ENCODE data around the gene GRSF1. TPM values are rescaled to one million over a fixed set of nuclear protein-coding genes. Genes with fewer than 3 reads are reported as not detected.
"Not testable (repeated sequence)": the region's sequence is repeated elsewhere in the genome, so short reads cannot be mapped to it uniquely, and the experiment has no call there.

The GRSF1 gene
- total and polyA plus RNA-seq, 7 donors: 46.5 to 87.4 (median 62.1) TPM

DNA sequence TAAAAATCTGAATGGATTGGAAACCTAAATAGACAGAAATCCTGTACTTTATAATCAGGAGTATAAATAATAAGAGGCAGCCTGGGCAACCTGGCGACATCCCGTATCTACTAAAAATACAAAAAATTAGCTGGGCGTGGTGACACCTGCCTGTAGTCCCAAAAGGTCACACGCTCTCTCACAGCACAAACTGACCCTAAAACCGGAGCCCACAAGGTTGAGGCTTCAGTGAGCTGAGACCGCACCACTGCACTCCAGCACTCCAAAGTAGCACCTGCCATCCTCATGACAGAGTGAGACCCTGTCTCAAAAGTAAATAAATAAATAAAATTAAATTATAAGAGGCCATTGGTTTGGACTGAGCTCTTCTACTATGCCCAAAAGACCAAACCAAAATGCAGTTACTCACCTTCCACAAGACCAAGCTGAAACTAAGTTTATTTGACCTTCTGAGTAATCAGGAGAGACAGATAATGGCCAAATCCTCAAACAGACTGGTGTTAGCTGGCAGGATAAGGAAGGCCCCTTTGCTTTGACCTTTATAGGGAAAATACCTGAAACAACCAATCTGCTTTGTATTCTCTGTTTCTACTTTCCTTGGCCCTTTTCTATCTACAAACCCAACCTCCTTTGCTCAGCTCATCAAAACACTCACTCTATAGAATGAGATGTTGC lies 3.2 kb upstream of the GRSF1 start:
- 79 to 84% methylated on average over 6 of the region's 6 CpGs for WGBS, 2 donors
- H3K4me1 ChIP-seq: peaks cover 0 to 7% (median 6%) of the 10 kb centered on the region in 4 donors
- DNase-seq: no peak
- no peak overlapping the region for H3K27ac ChIP-seq
- H3K36me3 ChIP-seq: no peaks in the 10 kb centered on the region
- no peaks in the 10 kb centered on the region for H3K9me3 ChIP-seq
- no peak overlapping the region for H3K4me3 ChIP-seq
- no peaks in the 10 kb centered on the region for H3K27me3 ChIP-seq
- TF ChIP-seq EP300 (IDR thresholded peaks at IDR 0.05): no peak
- TF ChIP-seq, protein P1, sequence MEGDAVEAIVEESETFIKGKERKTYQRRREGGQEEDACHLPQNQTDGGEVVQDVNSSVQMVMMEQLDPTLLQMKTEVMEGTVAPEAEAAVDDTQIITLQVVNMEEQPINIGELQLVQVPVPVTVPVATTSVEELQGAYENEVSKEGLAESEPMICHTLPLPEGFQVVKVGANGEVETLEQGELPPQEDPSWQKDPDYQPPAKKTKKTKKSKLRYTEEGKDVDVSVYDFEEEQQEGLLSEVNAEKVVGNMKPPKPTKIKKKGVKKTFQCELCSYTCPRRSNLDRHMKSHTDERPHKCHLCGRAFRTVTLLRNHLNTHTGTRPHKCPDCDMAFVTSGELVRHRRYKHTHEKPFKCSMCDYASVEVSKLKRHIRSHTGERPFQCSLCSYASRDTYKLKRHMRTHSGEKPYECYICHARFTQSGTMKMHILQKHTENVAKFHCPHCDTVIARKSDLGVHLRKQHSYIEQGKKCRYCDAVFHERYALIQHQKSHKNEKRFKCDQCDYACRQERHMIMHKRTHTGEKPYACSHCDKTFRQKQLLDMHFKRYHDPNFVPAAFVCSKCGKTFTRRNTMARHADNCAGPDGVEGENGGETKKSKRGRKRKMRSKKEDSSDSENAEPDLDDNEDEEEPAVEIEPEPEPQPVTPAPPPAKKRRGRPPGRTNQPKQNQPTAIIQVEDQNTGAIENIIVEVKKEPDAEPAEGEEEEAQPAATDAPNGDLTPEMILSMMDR (IDR thresholded peaks at IDR 0.05): no peak
- TF ChIP-seq POLR2A (IDR thresholded peaks at IDR 0.05): no peak
- no peak for TF ChIP-seq POLR2AphosphoS5 (IDR thresholded peaks at IDR 0.05)
- intact Hi-C loops (cut with DNase I): no loop called here

DNA sequence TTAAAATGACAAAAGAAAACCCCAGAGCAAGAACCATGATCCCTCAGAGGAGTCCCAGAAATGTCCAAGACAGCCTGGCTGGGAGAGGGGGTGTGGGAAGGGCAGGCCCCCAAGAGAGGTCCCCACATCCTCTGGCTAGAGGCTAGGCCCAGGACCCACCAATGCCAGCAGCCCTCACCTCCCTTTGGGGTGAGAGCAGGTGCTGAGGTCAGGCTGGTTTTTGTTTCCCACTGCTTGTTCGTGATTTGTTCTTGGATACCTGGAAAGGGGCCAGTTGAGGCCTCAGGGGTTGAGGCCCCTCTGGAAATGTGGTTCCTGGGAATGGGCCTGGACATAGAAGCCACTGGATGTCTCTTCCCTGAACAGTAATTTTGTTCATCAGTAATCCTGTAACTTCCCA lies 2.3 kb upstream of the GRSF1 start:
- intact Hi-C loops (cut with DNase I): no loop called here
- H3K27me3 ChIP-seq: no peaks in the 10 kb centered on the region
- H3K4me1 ChIP-seq: peaks cover 0 to 15% (median 14%) of the 10 kb centered on the region in 4 donors
- no peak overlapping the region for H3K4me3 ChIP-seq
- DNase-seq: no peak
- no peaks in the 10 kb centered on the region for H3K9me3 ChIP-seq
- no peak overlapping the region for H3K27ac ChIP-seq
- TF ChIP-seq POLR2A (IDR thresholded peaks at IDR 0.05): no peak
- TF ChIP-seq, protein P1 (IDR thresholded peaks at IDR 0.05): no peak
- no peak for TF ChIP-seq POLR2AphosphoS5 (IDR thresholded peaks at IDR 0.05)
- TF ChIP-seq EP300 (IDR thresholded peaks at IDR 0.05): no peak
- H3K36me3 ChIP-seq: no peaks in the 10 kb centered on the region
- WGBS, 2 donors: 53 to 59% methylated on average over 1 of the region's 1 CpG

DNA sequence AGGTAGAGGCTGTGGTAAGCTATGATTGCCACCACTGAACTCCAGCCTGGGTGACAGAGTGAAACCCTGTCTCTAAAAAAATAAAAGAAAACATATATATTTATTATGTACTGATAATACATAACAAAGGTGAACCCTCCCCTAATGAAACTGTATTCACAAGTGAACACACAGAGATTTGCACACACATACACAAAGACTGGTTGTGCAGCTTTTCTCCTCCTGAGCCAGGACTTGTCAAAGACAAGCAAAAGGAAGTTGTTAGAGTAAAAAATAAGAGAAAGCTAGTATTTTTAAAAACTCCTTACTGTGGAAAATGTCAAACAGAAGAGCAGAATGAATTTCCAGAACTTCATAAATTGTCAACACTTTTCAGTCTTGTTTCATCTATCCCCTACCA lies 1.5 kb upstream of the GRSF1 start:
- Histone ChIP-seq H3K4me1 (peaks cover 0 to 22% (median 22%) of the 10 kb centered on the region in 4 donors), H3K4me3 (no peak overlapping the region), H3K27me3 (no peaks in the 10 kb centered on the region), H3K27ac (peak overlapping the region in 2 of 4 donors; percentile 19 to 23), H3K9me3 (no peaks in the 10 kb centered on the region), H3K36me3 (no peaks in the 10 kb centered on the region)
- TF ChIP-seq, protein P1 (IDR thresholded peaks at IDR 0.05): no peak
- TF ChIP-seq POLR2AphosphoS5 (IDR thresholded peaks at IDR 0.05) (no peak), POLR2A (IDR thresholded peaks at IDR 0.05) (no peak), EP300 (IDR thresholded peaks at IDR 0.05) (no peak)
- intact Hi-C loops (cut with DNase I): no loop called here
- DNase-seq: no peak

DNA sequence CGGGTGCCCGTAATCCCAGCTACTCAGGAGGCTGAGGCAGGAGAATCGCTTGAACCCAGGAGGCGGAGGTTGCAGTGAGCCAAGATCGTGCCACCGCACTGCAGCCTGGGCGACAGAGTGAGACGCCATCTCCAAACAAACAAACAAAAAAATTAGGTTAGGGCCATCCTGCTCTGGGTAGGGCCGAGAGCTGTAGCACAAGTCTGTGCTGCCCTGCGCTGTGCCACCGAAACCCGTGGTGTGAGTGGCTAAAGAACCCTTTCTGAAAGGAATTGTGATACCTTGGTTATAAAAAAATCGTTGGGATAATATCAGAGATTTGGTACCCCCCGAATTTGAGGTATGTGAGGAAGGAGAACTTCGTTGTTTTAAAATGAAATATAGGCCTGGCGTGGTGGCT lies 941 bp upstream of the GRSF1 start:
- H3K9me3 ChIP-seq; H3K36me3 ChIP-seq; intact Hi-C loops (cut with DNase I); DNase-seq; H3K4me3 ChIP-seq; H3K27me3 ChIP-seq: not testable (repeated sequence)
- peak overlapping the region; percentile 25 to 62 (median 58) for H3K27ac ChIP-seq
- H3K4me1 ChIP-seq: peaks cover 0 to 28% (median 24%) of the 10 kb centered on the region in 4 donors
- WGBS, 2 donors: 93 to 95% methylated on average over 16 of the region's 16 CpGs

DNA sequence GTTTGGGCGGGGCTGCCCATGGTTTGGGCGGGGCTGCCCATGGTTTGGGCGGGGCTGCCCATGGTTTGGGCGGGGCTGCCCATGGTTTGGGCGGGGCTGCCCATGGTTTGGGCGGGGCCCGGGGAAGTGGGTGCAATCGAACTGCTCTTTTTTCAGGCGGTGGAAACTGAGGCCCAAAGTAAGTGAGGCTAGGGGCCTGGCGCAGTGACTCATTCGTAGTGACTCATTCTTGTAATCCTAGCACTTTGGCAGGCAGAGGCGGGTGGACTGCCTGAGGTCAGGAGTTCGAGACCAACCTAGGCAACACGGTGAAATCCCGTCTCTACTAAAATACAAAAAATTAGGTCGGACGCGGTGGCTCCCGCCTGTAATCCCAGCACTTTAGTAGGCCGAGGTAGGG lies 447 bp upstream of the GRSF1 start:
- intact Hi-C loops (cut with DNase I); H3K4me3 ChIP-seq; H3K27me3 ChIP-seq; H3K9me3 ChIP-seq; H3K36me3 ChIP-seq: not testable (repeated sequence)
- peak; percentile 79 for DNase-seq
- Histone ChIP-seq H3K27ac (peak overlapping the region; percentile 25 to 62 (median 58)), H3K4me1 (peaks cover 0 to 28% (median 24%) of the 10 kb centered on the region in 4 donors)
- WGBS, 2 donors: 52 to 55% methylated on average over 18 to 19 of the region's 20 CpGs

All from sigmoid colon (tissue), 7 donors.